DOHH2 (cell line): ENCODE measurements around the gene MGAT4B.

Experiments used
- H3F3A ChIP-seq: fragments of 200-600 bp; sonication (generic), shearing (Covaris generic); 2 replicates; pipeline ENCODE4 v1.6.0; 2016; ENCODE audit warnings: antibody characterized with exemption, mild to moderate bottlenecking; ENCODE audit not compliant: control insufficient read depth, insufficient read depth
- H3K27ac ChIP-seq: fragments of 200-600 bp; sonication (generic); 2 replicates; pipeline ENCODE4 v1.5.1; 2014; ENCODE audit warnings: low read depth, mild to moderate bottlenecking, low read length, moderate library complexity
- H3K27me3 ChIP-seq: fragments of 200-600 bp; sonication (generic); 2 replicates; pipeline ENCODE4 v1.6.1; 2014; ENCODE audit warnings: mild to moderate bottlenecking, low read length, mixed read lengths; ENCODE audit not compliant: control insufficient read depth
- H3K36me3 ChIP-seq: fragments of 200-600 bp; sonication (generic); 2 replicates; pipeline ENCODE4 v1.6.1; 2014; ENCODE audit warnings: mild to moderate bottlenecking, low read length, moderate library complexity, mixed read lengths; ENCODE audit not compliant: control insufficient read depth
- H3K4me1 ChIP-seq: fragments of 200-600 bp; sonication (generic); 2 replicates; pipeline ENCODE4 v1.6.1; 2014; ENCODE audit warnings: mild to moderate bottlenecking, low read length, mixed read lengths; ENCODE audit not compliant: control insufficient read depth
- H3K4me2 ChIP-seq: fragments of 200-600 bp; sonication (generic); 2 replicates; pipeline ENCODE4 v1.6.0; 2014; ENCODE audit warnings: mild to moderate bottlenecking, low read length, moderate library complexity
- H3K4me3 ChIP-seq: fragments of 200-600 bp; sonication (generic); 2 replicates; pipeline ENCODE4 v1.5.1; 2014; ENCODE audit warnings: mild to moderate bottlenecking, low read length, mixed read lengths
- H3K79me2 ChIP-seq: fragments of 200-600 bp; sonication (generic); 2 replicates; pipeline ENCODE4 v1.6.1; 2014; ENCODE audit warnings: mild to moderate bottlenecking, low read length, mixed read lengths; ENCODE audit not compliant: control insufficient read depth
- H3K9me2 ChIP-seq: fragments of 200-600 bp; sonication (generic); replicated peaks from 2 replicates; pipeline ENCODE4 v1.6.1; 2014; ENCODE audit warnings: mild to moderate bottlenecking, low read length, mixed read lengths; ENCODE audit not compliant: control insufficient read depth
- H3K9me3 ChIP-seq: fragments of 200-600 bp; sonication (generic); 2 replicates; pipeline ENCODE4 v1.6.1; 2014; ENCODE audit warnings: antibody characterized with exemption, low read length, mixed read lengths; ENCODE audit not compliant: control insufficient read depth, insufficient read depth
- H4K20me1 ChIP-seq: fragments of 200-600 bp; sonication (generic); 2 replicates; pipeline ENCODE4 v1.6.0; 2014; ENCODE audit warnings: low read depth, mild to moderate bottlenecking, antibody characterized with exemption, low read length, moderate library complexity; ENCODE audit not compliant: control insufficient read depth, insufficient read depth
- EZH2phosphoT487 ChIP-seq: fragments of 200-600 bp; sonication (generic); IDR thresholded peaks from 2 replicates; pipeline ENCODE4 v1.6.1; 2017; ENCODE audit warnings: borderline replicate concordance, mild to moderate bottlenecking, antibody characterized with exemption, low read length, moderate library complexity, mixed read lengths
- TF ChIP-seq, protein P1 (sequence below): fragments of 200-600 bp; sonication (generic); IDR thresholded peaks from one replicate; pipeline ENCODE4 v1.5.1; 2014; ENCODE audit warnings: antibody characterized with exemption, mild to moderate bottlenecking, low read depth, low read length; ENCODE audit not compliant: poor library complexity, severe bottlenecking

Gene MGAT4B

DNA sequence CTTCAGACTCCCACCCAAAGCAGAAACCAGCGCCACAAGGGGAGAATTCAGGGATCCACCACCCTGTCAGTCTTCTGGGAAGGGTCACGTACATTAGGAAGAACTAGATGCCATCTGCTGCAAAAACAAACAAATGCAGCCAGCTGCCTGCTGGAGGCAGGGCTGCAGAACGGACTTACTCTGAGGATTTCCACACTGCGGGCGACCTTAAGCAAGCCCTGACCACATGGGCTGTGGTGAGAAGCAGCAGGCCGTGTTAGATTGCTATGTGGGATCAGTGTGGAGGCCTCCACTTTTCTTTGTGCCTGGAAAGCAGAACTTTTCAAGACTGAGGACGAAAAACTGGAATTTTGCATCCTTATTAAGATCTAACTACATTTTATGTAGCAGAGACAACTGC, 26.3 kb downstream of the MGAT4B start:
- peaks cover 4% of the 10 kb centered on the region; the same call in 1 of the 2 replicates for H3F3A ChIP-seq
- no peaks in the 10 kb centered on the region for H3K4me1 ChIP-seq
- H3K4me3 ChIP-seq = no peak overlapping the region
- no peaks in the 10 kb centered on the region; the same call in 1 of the 2 replicates for H4K20me1 ChIP-seq
- peaks cover 22% of the 10 kb centered on the region for H3K36me3 ChIP-seq
- no peaks in the 10 kb centered on the region for H3K79me2 ChIP-seq
- TF ChIP-seq EZH2phosphoT487 = no peak
- TF ChIP-seq, protein P1, sequence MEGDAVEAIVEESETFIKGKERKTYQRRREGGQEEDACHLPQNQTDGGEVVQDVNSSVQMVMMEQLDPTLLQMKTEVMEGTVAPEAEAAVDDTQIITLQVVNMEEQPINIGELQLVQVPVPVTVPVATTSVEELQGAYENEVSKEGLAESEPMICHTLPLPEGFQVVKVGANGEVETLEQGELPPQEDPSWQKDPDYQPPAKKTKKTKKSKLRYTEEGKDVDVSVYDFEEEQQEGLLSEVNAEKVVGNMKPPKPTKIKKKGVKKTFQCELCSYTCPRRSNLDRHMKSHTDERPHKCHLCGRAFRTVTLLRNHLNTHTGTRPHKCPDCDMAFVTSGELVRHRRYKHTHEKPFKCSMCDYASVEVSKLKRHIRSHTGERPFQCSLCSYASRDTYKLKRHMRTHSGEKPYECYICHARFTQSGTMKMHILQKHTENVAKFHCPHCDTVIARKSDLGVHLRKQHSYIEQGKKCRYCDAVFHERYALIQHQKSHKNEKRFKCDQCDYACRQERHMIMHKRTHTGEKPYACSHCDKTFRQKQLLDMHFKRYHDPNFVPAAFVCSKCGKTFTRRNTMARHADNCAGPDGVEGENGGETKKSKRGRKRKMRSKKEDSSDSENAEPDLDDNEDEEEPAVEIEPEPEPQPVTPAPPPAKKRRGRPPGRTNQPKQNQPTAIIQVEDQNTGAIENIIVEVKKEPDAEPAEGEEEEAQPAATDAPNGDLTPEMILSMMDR = no peak
- no peaks in the 10 kb centered on the region for H3K27me3 ChIP-seq
- no peaks in the 10 kb centered on the region for H3K9me2 ChIP-seq
- no peak overlapping the region for H3K27ac ChIP-seq
- no peak overlapping the region for H3K4me2 ChIP-seq
- H3K9me3 ChIP-seq = no peaks in the 10 kb centered on the region

DNA sequence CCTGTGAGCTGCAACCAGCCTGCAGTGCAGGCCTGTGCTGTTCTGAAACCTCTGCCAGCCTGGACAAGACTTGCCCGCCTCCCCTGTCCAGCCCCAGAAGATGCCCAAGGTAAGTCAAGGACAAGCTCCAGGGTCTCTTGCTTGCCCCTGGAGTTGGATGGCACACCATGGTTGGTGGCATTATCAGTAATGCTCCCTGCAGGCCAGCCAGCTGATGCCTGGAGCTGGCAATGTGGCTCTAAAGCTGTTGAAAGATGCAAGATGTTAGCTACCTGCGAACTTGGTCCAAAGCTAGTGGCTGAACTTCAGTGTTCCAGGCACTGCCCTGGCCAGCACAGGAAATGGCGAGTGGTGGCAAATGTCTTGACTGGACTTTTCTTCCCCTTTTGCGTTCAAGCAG, 26.8 kb downstream of the MGAT4B start:
- peaks cover 4% of the 10 kb centered on the region; the same call in 1 of the 2 replicates for H3F3A ChIP-seq
- H4K20me1 ChIP-seq = no peaks in the 10 kb centered on the region; the same call in 1 of the 2 replicates
- H3K27me3 ChIP-seq = no peaks in the 10 kb centered on the region
- no peaks in the 10 kb centered on the region for H3K9me2 ChIP-seq
- H3K9me3 ChIP-seq = no peaks in the 10 kb centered on the region
- no peak overlapping the region for H3K4me3 ChIP-seq
- no peak overlapping the region for H3K27ac ChIP-seq
- no peak overlapping the region for H3K4me2 ChIP-seq
- H3K79me2 ChIP-seq = no peaks in the 10 kb centered on the region
- no peak for TF ChIP-seq EZH2phosphoT487
- TF ChIP-seq, protein P1 = no peak
- H3K36me3 ChIP-seq = peaks cover 27% of the 10 kb centered on the region
- H3K4me1 ChIP-seq = no peaks in the 10 kb centered on the region

DNA sequence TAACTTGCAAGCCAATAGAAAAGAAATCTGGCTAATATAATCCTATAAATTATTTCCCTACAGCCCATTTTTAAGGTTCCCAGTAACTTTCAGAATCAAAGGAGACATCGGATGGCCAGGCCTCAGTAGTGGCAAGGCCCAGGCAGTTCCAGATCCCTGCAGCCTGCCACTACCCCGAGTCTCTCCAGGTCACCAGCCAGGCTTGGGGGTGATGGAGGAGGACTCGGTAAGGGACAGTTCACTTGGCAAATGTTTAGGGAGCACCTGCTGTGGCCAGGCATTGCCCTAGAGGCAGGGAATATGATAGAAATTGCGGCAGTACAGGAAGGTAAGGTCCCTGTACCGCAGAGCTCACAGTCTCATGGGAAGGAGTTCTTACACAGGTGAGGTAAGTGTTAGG, 28.1 kb downstream of the MGAT4B start:
- H3K4me1 ChIP-seq = no peaks in the 10 kb centered on the region
- peaks cover 40% of the 10 kb centered on the region for H3K36me3 ChIP-seq
- H3K9me2 ChIP-seq = no peaks in the 10 kb centered on the region
- TF ChIP-seq, protein P1 = no peak
- no peak for TF ChIP-seq EZH2phosphoT487
- no peaks in the 10 kb centered on the region for H3K27me3 ChIP-seq
- no peak overlapping the region for H3K4me3 ChIP-seq
- no peaks in the 10 kb centered on the region for H3K9me3 ChIP-seq
- no peak overlapping the region for H3K4me2 ChIP-seq
- H3K27ac ChIP-seq = no peak overlapping the region
- H3F3A ChIP-seq = peaks cover 4% of the 10 kb centered on the region; the same call in 1 of the 2 replicates
- H4K20me1 ChIP-seq = no peaks in the 10 kb centered on the region; the same call in 1 of the 2 replicates
- no peaks in the 10 kb centered on the region for H3K79me2 ChIP-seq

DNA sequence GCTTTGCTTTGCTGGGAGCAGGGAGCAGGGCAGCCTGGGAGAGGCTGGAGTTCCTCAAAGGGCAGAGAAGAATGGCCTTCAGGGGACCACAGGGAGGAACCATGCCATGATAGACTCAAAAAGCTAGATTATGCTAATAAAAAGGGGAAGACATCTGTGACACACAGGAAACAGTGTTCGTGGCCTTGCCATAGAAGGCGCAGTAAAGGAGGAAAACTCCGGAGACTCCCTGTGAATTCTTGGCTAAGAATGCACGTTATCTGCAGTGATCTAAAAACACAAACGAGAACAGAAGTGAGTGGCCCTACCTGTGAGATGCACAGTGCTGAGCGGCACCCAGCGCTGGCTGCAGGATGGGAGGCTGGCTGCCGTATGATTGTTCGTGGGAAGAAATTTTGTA, 28.8 kb downstream of the MGAT4B start:
- no peak overlapping the region for H3K4me2 ChIP-seq
- no peaks in the 10 kb centered on the region for H3K4me1 ChIP-seq
- TF ChIP-seq EZH2phosphoT487 = no peak
- TF ChIP-seq, protein P1 = no peak
- no peaks in the 10 kb centered on the region for H3K79me2 ChIP-seq
- H4K20me1 ChIP-seq = no peaks in the 10 kb centered on the region; the same call in 1 of the 2 replicates
- H3K9me2 ChIP-seq = no peaks in the 10 kb centered on the region
- H3F3A ChIP-seq = peaks cover 4% of the 10 kb centered on the region; the same call in 1 of the 2 replicates
- no peaks in the 10 kb centered on the region for H3K27me3 ChIP-seq
- no peaks in the 10 kb centered on the region for H3K9me3 ChIP-seq
- H3K4me3 ChIP-seq = no peak overlapping the region
- no peak overlapping the region for H3K27ac ChIP-seq
- peaks cover 46% of the 10 kb centered on the region for H3K36me3 ChIP-seq
